WTC11 (cell line): ENCODE results near the gene SPOCK2. TPM values are rescaled to one million over a fixed set of nuclear protein-coding genes. Genes with fewer than 3 reads are reported as not detected.

Experiments
- ATAC-seq: fragments of 200-7000 bp; cut with Tn5 transposase; 2 replicates; pipeline ENCODE4 v1.10.0; 2021; ENCODE audit warnings: mild to moderate bottlenecking, moderate library complexity
- CTCF ChIA-PET: fragments of 300-600 bp; sonication (Branson Sonifier 250); formaldehyde crosslinking; loops from one replicate; lab custom pipeline; 2021; ENCODE audit warnings: antibody characterized with exemption; lab: Charles Lee
- POLR2A ChIA-PET: fragments of 350-600 bp; sonication (Branson Sonifier 250); formaldehyde crosslinking; loops from one replicate; lab custom pipeline; 2021; ENCODE audit warnings: antibody characterized with exemption; lab: Charles Lee
- DNase-seq: peaks from one replicate; pipeline ENCODE4 v3.0.0; 2021; ENCODE audit warnings: low spot score
- H3K27ac Mint-ChIP-seq: 2 replicates; pipeline ENCODE4 v1.8.0; 2021; ENCODE audit warnings: mixed read lengths
- H3K27me3 Mint-ChIP-seq: 2 replicates; pipeline ENCODE4 v1.8.0; 2021; ENCODE audit warnings: low read depth, mild to moderate bottlenecking, moderate library complexity, mixed read lengths
- H3K36me3 Mint-ChIP-seq: 2 replicates; pipeline ENCODE4 v1.8.0; 2021; ENCODE audit warnings: mixed read lengths
- H3K4me1 Mint-ChIP-seq: 2 replicates; pipeline ENCODE4 v1.8.0; 2022; ENCODE audit warnings: mixed read lengths
- H3K4me3 Mint-ChIP-seq: 2 replicates; pipeline ENCODE4 v1.8.0; 2021; ENCODE audit warnings: mild to moderate bottlenecking, moderate library complexity, mixed read lengths
- H3K9me3 Mint-ChIP-seq: 2 replicates; pipeline ENCODE4 v1.8.0; 2021; ENCODE audit warnings: mixed read lengths
- ETV6 ChIP-seq: sonication (generic); formaldehyde crosslinking; IDR thresholded peaks from 2 replicates; pipeline ENCODE4 v1.8.1; 2022; ENCODE audit warnings: mild to moderate bottlenecking, missing genetic modification reagents
- JUN ChIP-seq: sonication (generic); formaldehyde crosslinking; IDR thresholded peaks from 2 replicates; pipeline ENCODE4 v1.8.0; 2023; ENCODE audit warnings: mild to moderate bottlenecking, missing genetic modification reagents
- NFATC4 ChIP-seq: fragments of 250-450 bp; sonication (Bioruptor Pico); IDR thresholded peaks from 2 replicates; pipeline ENCODE4 v1.9.0; 2021; ENCODE audit warnings: mild to moderate bottlenecking
- RELA ChIP-seq: sonication (generic); formaldehyde crosslinking; IDR thresholded peaks from 2 replicates; pipeline ENCODE4 v1.8.1; 2022; ENCODE audit warnings: missing genetic modification reagents, mild to moderate bottlenecking, borderline replicate concordance
- SMAD4 ChIP-seq: sonication (generic); formaldehyde crosslinking; IDR thresholded peaks from 2 replicates; pipeline ENCODE4 v1.8.0; 2022; ENCODE audit warnings: mild to moderate bottlenecking, missing genetic modification reagents
- SOX15 ChIP-seq: fragments of 250-450 bp; sonication (Bioruptor Pico); IDR thresholded peaks from 2 replicates; pipeline ENCODE4 v1.9.0; 2021; ENCODE audit warnings: mild to moderate bottlenecking
- ZBTB21 ChIP-seq: sonication (generic); formaldehyde crosslinking; IDR thresholded peaks from 2 replicates; pipeline ENCODE4 v1.8.1; 2023; ENCODE audit warnings: mild to moderate bottlenecking, missing genetic modification reagents, borderline replicate concordance
- total RNA-seq: library from RNA; stranded (reverse); gene quantifications from 3 replicates; pipeline ENCODE4 v1.2.3, GENCODE V29; 2021
- TF ChIP-seq, protein P1 (sequence below): sonication (generic); formaldehyde crosslinking; conservative IDR thresholded peaks from 2 replicates; pipeline ENCODE4 v1.8.1; 2022; ENCODE audit warnings: mild to moderate bottlenecking, missing genetic modification reagents
- TF ChIP-seq, protein P2 (sequence below): sonication (generic); formaldehyde crosslinking; IDR thresholded peaks from 2 replicates; pipeline ENCODE4 v1.8.0; 2022; ENCODE audit warnings: mild to moderate bottlenecking, missing genetic modification reagents
- TF ChIP-seq, protein P3 (sequence below): sonication (generic); formaldehyde crosslinking; IDR thresholded peaks from 2 replicates; pipeline ENCODE4 v1.8.0; 2022; ENCODE audit warnings: mild to moderate bottlenecking, missing genetic modification reagents
- TF ChIP-seq, protein P4 (sequence below): fragments of 250-450 bp; sonication (Bioruptor Pico); IDR thresholded peaks from 2 replicates; pipeline ENCODE4 v1.9.0; 2021; ENCODE audit warnings: mild to moderate bottlenecking, borderline replicate concordance
- TF ChIP-seq, protein P5 (sequence below): fragments of 250-450 bp; sonication (Bioruptor Pico); IDR thresholded peaks from 2 replicates; pipeline ENCODE4 v1.9.0; 2021; ENCODE audit warnings: moderate library complexity, mild to moderate bottlenecking, inconsistent platforms, borderline replicate concordance
- TF ChIP-seq, protein P6 (sequence below): sonication (generic); formaldehyde crosslinking; IDR thresholded peaks from 2 replicates; pipeline ENCODE4 v1.8.1; 2022; ENCODE audit warnings: mild to moderate bottlenecking, moderate library complexity, missing genetic modification reagents
- TF ChIP-seq, protein P7 (sequence below): sonication (generic); formaldehyde crosslinking; IDR thresholded peaks from 2 replicates; pipeline ENCODE4 v1.8.0; 2023; ENCODE audit warnings: missing genetic modification reagents
- TF ChIP-seq, protein P8 (sequence below): fragments of 250-450 bp; sonication (Bioruptor Pico); IDR thresholded peaks from 2 replicates; pipeline ENCODE4 v2.1.2; 2022; ENCODE audit warnings: mild to moderate bottlenecking, moderate library complexity
- TF ChIP-seq, protein P9 (sequence below): sonication (generic); formaldehyde crosslinking; IDR thresholded peaks from 2 replicates; pipeline ENCODE4 v1.8.1; 2022; ENCODE audit warnings: low read depth, mild to moderate bottlenecking, moderate library complexity, missing genetic modification reagents, borderline replicate concordance
- TF ChIP-seq, protein P10 (sequence below): sonication (generic); formaldehyde crosslinking; IDR thresholded peaks from 2 replicates; pipeline ENCODE4 v1.8.1; 2023; ENCODE audit warnings: mild to moderate bottlenecking, moderate library complexity, missing genetic modification reagents
- TF ChIP-seq, protein P11 (sequence below): fragments of 200-600 bp; IDR thresholded peaks from 2 replicates; pipeline ENCODE4 v1.8.0; 2022; ENCODE audit warnings: antibody characterized with exemption

Gene SPOCK2
- total RNA-seq, 1 experiment from 2014 or later = 4.7 TPM

DNA sequence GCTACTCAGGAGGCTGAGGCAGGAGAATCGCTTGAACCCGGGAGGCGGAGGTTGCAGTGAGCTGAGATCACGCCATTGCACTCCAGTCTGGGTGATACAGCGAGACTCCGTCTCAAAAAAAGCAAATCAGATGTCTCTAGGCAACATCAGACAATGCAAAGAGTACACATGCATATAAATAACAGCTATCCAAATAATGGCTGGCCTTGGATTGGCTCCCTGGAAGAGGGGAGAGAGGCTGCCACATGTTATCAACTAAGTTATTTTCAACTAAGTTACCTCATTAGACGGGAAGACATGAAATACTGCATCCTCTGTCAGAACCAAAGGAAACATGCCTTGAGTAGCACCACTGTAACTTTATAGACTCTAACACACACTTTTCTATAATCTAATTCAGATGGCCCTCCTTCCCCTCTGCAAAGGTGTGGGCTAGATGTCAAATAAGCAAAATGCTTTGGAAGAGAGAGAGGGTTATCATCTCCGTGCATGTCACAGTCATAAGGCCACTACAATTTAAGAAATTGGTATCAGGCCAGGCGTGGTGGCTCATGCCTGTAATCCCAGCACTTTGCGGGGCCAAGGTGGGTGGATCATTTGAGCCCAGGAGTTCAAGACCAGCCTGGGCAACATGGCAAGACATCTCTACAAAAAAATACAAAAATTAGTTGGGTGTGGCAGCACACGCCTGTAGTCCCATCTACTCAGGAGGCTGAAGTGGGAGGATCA, 22.5 kb upstream of the SPOCK2 start:
- Mint-ChIP-seq H3K36me3 (peaks cover 9% of the 10 kb centered on the region), H3K4me1 (no peaks in the 10 kb centered on the region), H3K27me3 (no peaks in the 10 kb centered on the region), H3K4me3 (no peak overlapping the region), H3K27ac (no peak overlapping the region), H3K9me3 (peaks cover 9% of the 10 kb centered on the region)
- TF ChIP-seq, protein P1, sequence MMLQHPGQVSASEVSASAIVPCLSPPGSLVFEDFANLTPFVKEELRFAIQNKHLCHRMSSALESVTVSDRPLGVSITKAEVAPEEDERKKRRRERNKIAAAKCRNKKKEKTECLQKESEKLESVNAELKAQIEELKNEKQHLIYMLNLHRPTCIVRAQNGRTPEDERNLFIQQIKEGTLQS = no peak
- no peak for TF ChIP-seq SOX15 (CRISPR knock-in tag)
- TF ChIP-seq, protein P2, sequence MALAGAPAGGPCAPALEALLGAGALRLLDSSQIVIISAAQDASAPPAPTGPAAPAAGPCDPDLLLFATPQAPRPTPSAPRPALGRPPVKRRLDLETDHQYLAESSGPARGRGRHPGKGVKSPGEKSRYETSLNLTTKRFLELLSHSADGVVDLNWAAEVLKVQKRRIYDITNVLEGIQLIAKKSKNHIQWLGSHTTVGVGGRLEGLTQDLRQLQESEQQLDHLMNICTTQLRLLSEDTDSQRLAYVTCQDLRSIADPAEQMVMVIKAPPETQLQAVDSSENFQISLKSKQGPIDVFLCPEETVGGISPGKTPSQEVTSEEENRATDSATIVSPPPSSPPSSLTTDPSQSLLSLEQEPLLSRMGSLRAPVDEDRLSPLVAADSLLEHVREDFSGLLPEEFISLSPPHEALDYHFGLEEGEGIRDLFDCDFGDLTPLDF = no peak
- TF ChIP-seq NFATC4 (CRISPR knock-in tag) = no peak
- no peak for TF ChIP-seq ETV6 (CRISPR knock-in tag)
- TF ChIP-seq, protein P3, sequence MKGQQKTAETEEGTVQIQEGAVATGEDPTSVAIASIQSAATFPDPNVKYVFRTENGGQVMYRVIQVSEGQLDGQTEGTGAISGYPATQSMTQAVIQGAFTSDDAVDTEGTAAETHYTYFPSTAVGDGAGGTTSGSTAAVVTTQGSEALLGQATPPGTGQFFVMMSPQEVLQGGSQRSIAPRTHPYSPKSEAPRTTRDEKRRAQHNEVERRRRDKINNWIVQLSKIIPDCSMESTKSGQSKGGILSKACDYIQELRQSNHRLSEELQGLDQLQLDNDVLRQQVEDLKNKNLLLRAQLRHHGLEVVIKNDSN (CRISPR knock-in tag) = no peak
- TF ChIP-seq SMAD4 (CRISPR knock-in tag) = no peak
- TF ChIP-seq, protein P4, sequence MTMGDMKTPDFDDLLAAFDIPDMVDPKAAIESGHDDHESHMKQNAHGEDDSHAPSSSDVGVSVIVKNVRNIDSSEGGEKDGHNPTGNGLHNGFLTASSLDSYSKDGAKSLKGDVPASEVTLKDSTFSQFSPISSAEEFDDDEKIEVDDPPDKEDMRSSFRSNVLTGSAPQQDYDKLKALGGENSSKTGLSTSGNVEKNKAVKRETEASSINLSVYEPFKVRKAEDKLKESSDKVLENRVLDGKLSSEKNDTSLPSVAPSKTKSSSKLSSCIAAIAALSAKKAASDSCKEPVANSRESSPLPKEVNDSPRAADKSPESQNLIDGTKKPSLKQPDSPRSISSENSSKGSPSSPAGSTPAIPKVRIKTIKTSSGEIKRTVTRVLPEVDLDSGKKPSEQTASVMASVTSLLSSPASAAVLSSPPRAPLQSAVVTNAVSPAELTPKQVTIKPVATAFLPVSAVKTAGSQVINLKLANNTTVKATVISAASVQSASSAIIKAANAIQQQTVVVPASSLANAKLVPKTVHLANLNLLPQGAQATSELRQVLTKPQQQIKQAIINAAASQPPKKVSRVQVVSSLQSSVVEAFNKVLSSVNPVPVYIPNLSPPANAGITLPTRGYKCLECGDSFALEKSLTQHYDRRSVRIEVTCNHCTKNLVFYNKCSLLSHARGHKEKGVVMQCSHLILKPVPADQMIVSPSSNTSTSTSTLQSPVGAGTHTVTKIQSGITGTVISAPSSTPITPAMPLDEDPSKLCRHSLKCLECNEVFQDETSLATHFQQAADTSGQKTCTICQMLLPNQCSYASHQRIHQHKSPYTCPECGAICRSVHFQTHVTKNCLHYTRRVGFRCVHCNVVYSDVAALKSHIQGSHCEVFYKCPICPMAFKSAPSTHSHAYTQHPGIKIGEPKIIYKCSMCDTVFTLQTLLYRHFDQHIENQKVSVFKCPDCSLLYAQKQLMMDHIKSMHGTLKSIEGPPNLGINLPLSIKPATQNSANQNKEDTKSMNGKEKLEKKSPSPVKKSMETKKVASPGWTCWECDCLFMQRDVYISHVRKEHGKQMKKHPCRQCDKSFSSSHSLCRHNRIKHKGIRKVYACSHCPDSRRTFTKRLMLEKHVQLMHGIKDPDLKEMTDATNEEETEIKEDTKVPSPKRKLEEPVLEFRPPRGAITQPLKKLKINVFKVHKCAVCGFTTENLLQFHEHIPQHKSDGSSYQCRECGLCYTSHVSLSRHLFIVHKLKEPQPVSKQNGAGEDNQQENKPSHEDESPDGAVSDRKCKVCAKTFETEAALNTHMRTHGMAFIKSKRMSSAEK (CRISPR knock-in tag) = no peak
- no peak for TF ChIP-seq ZBTB21
- TF ChIP-seq, protein P5, sequence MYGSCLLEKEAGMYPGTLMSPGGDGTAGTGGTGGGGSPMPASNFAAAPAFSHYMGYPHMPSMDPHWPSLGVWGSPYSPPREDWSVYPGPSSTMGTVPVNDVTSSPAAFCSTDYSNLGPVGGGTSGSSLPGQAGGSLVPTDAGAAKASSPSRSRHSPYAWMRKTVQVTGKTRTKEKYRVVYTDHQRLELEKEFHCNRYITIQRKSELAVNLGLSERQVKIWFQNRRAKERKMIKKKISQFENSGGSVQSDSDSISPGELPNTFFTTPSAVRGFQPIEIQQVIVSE = no peak
- TF ChIP-seq, protein P6, sequence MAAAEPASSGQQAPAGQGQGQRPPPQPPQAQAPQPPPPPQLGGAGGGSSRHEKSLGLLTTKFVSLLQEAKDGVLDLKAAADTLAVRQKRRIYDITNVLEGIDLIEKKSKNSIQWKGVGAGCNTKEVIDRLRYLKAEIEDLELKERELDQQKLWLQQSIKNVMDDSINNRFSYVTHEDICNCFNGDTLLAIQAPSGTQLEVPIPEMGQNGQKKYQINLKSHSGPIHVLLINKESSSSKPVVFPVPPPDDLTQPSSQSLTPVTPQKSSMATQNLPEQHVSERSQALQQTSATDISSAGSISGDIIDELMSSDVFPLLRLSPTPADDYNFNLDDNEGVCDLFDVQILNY (CRISPR knock-in tag) = no peak
- ATAC-seq = no peak
- no peak for DNase-seq
- CTCF ChIA-PET = interaction anchor here (1.2 kb wide), 1 partner anchor 62 kb away, joined by 4 read pairs; no protein-coding TSS in a partner anchor
- POLR2A ChIA-PET = no interaction called here

DNA sequence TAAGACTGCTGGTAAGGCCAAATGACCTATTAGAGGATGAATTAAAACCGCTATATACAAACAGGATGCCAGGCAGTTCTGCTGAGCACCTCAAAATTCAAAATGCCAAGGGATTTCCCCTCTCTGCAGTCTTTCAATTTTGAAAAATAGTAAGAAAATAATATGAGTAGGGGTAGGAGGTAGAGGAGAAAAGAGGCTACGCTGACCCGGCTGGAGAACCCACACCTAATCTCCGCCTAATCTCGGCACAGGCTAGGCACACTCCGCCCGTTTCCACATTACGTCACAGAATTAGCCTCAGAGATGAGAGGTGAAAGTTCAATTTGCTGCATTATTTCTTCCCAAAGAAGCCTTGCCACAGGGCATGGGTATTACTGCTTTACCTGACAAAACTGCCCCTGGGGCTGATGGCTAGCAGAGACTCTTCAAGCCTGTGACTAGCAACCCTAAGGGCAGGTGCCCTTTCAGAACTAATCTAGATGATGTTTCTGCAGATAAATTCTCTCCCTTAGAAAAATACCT, 21.3 kb upstream of the SPOCK2 start:
- peak overlapping the region; percentile 34; the same call in 1 of the 2 replicates for H3K27ac Mint-ChIP-seq
- H3K4me1 Mint-ChIP-seq = no peaks in the 10 kb centered on the region
- TF ChIP-seq, protein P7, sequence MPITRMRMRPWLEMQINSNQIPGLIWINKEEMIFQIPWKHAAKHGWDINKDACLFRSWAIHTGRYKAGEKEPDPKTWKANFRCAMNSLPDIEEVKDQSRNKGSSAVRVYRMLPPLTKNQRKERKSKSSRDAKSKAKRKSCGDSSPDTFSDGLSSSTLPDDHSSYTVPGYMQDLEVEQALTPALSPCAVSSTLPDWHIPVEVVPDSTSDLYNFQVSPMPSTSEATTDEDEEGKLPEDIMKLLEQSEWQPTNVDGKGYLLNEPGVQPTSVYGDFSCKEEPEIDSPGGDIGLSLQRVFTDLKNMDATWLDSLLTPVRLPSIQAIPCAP (CRISPR knock-in tag) = no peak
- TF ChIP-seq, protein P8, sequence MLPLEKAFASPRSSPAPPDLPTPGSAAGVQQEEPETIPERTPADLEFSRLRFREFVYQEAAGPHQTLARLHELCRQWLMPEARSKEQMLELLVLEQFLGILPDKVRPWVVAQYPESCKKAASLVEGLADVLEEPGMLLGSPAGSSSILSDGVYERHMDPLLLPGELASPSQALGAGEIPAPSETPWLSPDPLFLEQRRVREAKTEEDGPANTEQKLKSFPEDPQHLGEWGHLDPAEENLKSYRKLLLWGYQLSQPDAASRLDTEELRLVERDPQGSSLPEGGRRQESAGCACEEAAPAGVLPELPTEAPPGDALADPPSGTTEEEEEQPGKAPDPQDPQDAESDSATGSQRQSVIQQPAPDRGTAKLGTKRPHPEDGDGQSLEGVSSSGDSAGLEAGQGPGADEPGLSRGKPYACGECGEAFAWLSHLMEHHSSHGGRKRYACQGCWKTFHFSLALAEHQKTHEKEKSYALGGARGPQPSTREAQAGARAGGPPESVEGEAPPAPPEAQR = no peak
- TF ChIP-seq RELA (CRISPR knock-in tag) (no peak), JUN (CRISPR knock-in tag) (no peak)
- TF ChIP-seq, protein P9, sequence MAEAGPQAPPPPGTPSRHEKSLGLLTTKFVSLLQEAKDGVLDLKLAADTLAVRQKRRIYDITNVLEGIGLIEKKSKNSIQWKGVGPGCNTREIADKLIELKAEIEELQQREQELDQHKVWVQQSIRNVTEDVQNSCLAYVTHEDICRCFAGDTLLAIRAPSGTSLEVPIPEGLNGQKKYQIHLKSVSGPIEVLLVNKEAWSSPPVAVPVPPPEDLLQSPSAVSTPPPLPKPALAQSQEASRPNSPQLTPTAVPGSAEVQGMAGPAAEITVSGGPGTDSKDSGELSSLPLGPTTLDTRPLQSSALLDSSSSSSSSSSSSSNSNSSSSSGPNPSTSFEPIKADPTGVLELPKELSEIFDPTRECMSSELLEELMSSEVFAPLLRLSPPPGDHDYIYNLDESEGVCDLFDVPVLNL (CRISPR knock-in tag) = no peak
- TF ChIP-seq, protein P10, sequence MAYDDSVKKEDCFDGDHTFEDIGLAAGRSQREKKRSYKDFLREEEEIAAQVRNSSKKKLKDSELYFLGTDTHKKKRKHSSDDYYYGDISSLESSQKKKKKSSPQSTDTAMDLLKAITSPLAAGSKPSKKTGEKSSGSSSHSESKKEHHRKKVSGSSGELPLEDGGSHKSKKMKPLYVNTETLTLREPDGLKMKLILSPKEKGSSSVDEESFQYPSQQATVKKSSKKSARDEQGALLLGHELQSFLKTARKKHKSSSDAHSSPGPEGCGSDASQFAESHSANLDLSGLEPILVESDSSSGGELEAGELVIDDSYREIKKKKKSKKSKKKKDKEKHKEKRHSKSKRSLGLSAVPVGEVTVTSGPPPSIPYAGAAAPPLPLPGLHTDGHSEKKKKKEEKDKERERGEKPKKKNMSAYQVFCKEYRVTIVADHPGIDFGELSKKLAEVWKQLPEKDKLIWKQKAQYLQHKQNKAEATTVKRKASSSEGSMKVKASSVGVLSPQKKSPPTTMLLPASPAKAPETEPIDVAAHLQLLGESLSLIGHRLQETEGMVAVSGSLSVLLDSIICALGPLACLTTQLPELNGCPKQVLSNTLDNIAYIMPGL (CRISPR knock-in tag) = no peak
- TF ChIP-seq, protein P11, sequence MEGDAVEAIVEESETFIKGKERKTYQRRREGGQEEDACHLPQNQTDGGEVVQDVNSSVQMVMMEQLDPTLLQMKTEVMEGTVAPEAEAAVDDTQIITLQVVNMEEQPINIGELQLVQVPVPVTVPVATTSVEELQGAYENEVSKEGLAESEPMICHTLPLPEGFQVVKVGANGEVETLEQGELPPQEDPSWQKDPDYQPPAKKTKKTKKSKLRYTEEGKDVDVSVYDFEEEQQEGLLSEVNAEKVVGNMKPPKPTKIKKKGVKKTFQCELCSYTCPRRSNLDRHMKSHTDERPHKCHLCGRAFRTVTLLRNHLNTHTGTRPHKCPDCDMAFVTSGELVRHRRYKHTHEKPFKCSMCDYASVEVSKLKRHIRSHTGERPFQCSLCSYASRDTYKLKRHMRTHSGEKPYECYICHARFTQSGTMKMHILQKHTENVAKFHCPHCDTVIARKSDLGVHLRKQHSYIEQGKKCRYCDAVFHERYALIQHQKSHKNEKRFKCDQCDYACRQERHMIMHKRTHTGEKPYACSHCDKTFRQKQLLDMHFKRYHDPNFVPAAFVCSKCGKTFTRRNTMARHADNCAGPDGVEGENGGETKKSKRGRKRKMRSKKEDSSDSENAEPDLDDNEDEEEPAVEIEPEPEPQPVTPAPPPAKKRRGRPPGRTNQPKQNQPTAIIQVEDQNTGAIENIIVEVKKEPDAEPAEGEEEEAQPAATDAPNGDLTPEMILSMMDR = no peak

More for the DNA sequence above, 21.3 kb upstream of the SPOCK2 start:
- DNase-seq (no peak), ATAC-seq (no peak)
- H3K27me3 Mint-ChIP-seq = no peaks in the 10 kb centered on the region
- H3K4me3 Mint-ChIP-seq = no peak overlapping the region
- CTCF ChIA-PET = no interaction called here
- no peaks in the 10 kb centered on the region for H3K9me3 Mint-ChIP-seq
- no peaks in the 10 kb centered on the region for H3K36me3 Mint-ChIP-seq
- POLR2A ChIA-PET = no interaction called here
